HG03565 (cell line): Measurements from ENCODE around the gene DISP3.

ENCODE experiments used
- ATAC-seq: cut with Tn5 transposase; IDR thresholded peaks from one replicate; pipeline ENCODE4 v1.9.1; 2021; ENCODE audit warnings: mild to moderate bottlenecking, moderate library complexity; ENCODE audit not compliant: unreplicated experiment

The DISP3 gene, protein sequence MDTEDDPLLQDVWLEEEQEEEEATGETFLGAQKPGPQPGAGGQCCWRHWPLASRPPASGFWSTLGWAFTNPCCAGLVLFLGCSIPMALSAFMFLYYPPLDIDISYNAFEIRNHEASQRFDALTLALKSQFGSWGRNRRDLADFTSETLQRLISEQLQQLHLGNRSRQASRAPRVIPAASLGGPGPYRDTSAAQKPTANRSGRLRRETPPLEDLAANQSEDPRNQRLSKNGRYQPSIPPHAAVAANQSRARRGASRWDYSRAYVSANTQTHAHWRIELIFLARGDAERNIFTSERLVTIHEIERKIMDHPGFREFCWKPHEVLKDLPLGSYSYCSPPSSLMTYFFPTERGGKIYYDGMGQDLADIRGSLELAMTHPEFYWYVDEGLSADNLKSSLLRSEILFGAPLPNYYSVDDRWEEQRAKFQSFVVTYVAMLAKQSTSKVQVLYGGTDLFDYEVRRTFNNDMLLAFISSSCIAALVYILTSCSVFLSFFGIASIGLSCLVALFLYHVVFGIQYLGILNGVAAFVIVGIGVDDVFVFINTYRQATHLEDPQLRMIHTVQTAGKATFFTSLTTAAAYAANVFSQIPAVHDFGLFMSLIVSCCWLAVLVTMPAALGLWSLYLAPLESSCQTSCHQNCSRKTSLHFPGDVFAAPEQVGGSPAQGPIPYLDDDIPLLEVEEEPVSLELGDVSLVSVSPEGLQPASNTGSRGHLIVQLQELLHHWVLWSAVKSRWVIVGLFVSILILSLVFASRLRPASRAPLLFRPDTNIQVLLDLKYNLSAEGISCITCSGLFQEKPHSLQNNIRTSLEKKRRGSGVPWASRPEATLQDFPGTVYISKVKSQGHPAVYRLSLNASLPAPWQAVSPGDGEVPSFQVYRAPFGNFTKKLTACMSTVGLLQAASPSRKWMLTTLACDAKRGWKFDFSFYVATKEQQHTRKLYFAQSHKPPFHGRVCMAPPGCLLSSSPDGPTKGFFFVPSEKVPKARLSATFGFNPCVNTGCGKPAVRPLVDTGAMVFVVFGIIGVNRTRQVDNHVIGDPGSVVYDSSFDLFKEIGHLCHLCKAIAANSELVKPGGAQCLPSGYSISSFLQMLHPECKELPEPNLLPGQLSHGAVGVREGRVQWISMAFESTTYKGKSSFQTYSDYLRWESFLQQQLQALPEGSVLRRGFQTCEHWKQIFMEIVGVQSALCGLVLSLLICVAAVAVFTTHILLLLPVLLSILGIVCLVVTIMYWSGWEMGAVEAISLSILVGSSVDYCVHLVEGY (N-terminal part only)

DNA sequence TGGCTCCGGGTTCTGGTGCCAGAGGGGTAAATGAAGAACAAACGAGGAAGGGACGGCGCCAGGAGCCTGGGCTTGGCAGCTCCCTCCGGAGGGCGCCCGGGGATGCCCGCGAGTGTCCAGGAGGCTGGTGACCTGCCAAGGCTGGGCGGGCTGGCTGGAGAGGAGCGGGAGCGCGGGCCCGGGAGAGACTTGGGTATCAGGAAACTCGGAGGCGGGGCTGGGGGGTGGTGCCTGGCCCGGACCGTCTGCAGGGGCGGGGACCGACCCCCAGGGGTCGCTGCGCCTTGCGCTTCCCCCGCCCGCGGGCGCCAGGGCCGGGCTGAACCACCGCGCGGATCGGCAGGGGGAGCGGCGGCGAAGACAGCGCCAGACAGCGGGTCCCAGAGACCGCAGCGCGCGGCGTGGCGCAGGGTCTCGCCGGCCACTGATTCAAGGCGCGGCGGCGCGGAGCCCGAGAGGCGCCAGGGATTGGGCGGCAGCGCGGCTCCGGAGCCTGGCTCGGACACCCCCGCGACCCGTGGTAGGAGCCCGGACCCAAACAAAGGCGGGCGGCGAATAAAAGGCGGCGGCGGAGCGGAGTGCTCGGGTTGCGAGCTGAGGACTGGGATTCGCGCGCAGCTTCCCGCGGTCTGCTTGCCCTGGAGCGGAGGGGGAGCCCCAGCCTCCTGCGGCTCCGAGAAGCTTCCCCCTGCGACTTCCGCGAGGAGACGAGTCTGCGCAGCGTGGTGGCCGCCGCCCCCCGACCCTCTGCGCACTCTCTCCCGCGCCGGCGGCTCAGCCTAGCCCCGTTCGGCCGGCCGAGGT, at the start of gene DISP3:
DISP3 (plus strand) TSS at position 585 of the 804 bp plus-strand sequence. CDS start 21,838 bp downstream, outside the sequence.
- ATAC-seq, result peak; percentile 69

DNA sequence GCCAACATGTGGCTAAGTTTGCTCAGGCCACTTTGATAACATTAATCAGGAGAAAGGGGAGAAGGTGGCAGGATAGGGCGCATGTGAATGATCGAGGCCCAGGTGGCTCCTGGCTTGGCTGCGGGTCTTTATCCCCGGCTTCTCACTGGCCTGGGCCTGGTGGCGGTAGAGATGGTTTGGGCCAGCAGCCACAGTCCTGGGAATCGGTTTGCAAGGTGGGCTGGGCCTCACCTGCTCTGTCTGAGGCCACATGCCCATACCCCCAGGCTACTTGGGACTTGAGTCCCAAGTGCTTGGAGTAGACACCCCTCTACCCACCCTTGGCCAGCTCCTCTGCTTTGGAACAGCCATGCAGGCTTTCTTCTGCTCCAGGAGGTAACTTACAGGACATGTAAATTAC, 49.7 kb upstream of the DISP3 start:
- no peak for ATAC-seq

GRCh38 chr1:11429935-11430334, 49.0 kb upstream of the DISP3 start:
- ATAC-seq, result no peak

GRCh38 chr1:11431941-11432507, 46.9 kb upstream of the DISP3 start:
- no peak for ATAC-seq

DNA sequence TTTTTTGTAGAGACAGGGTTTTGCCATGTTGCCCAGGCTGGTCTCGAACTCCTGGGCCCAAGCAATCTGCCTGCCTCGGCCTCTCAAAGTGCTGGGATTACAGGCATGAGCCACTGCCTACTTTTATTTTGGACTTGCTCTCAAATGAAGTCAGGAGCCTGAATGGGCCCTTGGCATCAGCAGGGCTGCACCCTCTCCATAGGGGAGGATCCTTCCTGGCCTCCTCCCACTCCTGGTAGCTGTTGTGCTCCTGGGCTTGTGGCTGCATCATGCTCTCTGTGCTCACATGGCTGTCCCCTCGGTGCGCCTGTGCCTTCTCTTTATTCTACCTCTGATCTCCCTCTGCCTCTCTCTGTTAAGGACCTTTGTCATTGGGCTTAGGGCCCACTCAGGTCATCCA, 46.4 kb upstream of the DISP3 start:
- ATAC-seq, result no peak

GRCh38 chr1:11434501-11434900, 44.5 kb upstream of the DISP3 start:
- ATAC-seq, result no peak

DNA sequence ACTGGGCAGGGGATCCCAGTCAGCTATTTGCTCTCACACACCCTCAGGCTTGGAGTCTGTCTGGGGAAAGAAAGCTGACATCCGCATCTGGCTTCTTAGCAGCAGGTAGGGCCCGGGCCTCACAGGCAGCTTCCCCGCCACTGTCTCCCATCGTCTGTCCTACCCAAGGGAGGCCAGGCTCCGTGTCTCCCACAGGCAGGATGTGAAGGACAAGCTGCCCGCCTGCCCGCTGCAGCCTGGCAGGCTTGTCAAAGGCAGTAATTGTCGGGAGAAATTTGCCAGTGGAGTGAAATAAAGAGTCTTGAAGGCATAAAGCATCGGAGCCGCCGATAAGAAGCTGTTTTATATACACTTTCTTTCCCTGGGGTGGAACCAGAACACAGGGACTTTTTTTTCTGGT, 44.0 kb upstream of the DISP3 start:
- ATAC-seq, result no peak

DNA sequence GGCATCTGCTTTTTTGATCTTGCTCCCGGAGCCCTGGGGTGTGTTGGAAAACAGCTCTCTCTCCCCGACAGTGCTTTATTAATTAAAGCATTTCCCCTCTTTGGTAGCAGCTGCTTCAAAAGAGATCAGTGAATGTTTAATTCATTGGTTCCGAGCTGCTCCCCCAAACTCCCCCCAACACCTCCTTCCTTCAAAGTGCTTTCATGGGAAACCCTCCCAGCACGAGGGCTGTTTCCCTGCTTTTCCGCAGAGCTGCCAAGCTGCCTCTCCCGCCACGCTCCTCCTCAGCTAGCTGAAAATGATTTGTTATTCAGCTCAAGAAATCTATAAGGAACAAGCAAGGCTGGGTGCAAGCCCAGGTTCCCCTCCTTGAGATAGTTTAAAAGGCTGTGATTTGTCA, 40.0 kb upstream of the DISP3 start:
- no peak for ATAC-seq

DNA sequence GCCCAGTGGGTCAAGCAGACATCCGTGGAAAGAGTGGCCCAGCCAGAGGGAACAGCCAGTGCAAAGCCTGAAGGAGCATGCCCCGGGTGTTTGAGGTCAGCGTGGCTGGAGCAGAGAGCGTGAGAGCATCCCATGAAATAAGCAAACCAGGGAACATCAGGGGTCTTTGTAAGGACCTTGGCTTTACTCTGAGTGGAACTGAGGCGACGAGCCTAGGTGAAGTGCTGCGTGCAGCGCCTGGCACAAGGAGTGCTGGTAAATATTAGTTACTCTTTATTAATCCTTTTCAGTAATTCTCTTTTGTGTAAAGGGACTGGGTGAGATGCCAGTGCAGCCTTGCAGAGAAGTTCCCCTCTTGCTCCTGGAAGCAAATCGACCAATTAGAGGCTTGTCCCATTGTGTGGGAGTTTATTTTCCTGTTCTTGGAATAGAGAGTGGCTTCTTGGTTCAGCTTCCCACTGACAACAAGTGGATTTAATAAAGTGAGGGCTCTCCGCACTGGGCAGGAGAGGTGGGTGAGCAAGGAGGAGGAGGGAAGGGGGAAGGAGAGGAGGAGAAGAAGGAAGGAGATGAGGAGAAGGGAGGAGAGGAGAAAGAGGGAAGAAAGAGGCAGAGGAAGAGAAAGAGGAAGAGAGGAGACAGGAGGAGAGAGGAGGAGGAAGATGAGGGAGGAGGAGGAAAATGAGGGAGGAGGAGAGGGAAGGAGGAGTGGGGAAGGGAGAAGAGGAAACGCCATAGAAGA, 37.6 kb upstream of the DISP3 start:
- no peak for ATAC-seq

DNA sequence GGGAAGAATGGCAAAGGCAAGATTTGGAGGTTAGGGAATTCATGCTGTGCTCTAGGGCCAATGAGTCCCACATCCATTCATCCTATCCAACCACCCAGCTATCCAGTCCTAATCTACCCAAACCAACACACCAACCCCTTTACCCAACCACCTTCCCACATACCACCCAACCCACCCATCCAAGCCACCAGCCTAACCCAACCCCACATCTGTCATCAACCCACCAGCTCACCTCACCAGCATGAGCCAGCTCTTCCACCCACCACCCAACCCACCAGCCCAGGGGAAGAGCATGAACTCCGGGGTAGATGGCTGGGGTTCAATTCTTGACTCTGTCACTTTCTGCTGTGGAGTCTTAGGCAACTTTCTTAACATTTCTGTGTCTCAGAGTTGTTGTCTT, 35.9 kb upstream of the DISP3 start:
- no peak for ATAC-seq

DNA sequence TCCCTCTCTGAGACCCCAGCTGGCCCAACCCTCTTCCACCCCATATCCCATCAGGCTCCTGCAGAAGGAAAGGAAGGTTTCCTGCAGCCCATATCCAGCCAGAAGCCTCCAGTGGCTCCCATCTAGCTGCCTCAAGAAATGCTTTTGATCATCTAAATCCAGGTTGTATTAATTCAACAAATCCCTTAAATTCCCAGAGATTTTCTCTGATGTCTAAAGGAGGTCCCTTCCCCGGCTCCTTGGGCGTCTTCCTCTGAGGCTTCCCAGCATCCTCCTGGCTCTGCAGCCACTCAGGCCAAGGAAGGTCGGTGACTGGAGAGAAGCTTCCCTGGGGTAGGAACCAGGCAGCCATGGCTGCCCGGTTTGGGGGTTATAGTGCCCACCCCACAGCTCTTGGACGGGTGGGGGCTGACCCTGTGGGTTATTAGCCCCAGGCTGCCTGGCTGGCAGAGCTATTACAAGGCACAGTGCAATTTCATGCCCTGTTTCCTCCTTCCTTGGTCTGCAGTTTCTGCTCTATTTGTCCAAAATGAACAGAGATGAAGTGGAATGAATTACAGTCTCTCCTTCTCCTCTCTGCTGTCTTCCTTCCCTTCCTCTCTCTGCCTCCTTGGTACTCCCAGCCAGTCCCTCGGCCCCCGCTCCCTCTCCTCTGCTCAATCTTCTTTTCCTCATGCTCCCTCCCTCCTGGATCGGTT, 34.8 kb upstream of the DISP3 start:
- ATAC-seq, result no peak

DNA sequence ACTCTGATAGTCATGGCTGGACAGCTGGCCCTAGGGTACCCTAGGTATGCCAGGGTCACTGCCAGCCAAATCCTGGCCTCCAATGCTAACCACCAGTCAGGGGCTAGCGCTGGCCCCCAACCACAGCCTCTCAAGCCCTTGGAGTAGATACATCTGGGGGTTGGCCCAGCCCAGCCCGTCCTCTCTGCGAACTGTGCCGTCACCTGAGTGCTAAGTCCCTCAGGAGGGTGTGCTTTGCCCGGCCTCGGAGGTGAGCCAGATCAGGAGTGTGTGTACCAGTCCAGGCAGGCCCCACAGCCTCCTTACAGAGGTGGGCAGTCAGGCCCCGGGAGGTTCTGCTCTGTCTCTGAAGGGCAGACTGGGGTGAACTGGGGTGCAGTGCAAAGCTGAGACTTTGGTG, 34.0 kb upstream of the DISP3 start:
- no peak for ATAC-seq

- no peak for ATAC-seq
These were observed 31.1 kb upstream of the DISP3 start for GRCh38 chr1:11447903-11448302.

DNA sequence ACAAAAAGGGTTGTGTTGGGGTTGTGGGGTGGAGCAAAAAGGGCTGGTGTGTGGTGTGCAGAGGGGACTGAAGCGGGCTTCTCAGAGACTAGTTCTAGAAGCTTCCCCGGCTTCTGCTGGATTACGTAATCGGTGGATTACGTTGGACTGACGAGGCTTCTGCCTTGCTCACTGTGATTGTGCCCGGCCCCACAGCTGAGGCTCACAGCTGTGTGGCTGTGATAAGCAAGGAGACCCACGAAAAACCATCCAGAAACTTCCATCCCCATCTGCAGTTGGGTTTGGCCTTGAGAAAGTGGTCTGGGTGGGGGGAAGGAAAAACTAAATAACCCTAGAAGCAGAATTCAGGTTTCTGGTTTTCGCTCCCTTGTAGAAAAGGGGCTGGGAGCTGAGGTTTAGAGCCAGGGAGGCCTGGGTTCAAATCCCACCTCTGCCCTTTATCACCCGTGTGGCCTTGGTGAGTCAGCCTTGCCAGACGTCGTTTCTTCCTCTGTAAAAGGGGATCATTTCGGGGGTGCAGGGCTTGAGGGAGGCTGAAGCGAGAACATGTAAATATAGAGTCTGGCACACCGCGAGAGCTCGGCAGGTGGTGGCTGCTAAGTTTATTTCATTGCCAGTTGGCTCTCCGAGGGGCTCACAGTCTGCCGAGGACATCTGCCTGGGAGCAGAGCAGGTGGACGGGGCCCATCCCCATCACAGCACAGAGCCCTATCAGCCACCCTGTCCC, 30.4 kb upstream of the DISP3 start:
- ATAC-seq, result no peak

- ATAC-seq, result no peak
These were observed 29.9 kb upstream of the DISP3 start for GRCh38 chr1:11449100-11449403.

DNA sequence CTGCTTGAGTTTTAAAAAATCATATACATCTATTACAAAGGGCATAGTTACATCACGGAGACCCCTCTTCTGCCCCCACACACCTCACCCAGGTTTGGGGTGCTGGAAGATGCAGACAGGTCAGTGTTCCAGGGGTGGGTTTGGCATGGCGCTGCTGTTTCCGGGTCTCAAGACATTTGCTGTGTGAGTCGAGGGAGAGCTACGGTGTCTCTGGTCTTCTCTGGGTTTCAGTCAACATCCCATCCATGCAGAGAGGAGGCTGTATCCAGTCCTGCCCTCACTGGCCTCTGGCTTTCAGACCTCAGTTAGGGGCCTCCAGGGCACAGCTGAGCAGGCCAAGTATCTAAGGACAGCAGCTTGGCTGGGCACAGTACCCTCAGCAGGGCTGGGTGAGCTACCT, 28.6 kb upstream of the DISP3 start:
- ATAC-seq, result no peak

GRCh38 chr1:11453742-11454491, 25.0 kb upstream of the DISP3 start:
- ATAC-seq, result no peak
